ENCODE results near the gene PIK3CB. TPM values are rescaled to one million over a fixed set of nuclear protein-coding genes. Genes with fewer than 3 reads are reported as not detected.

The PIK3CB gene
- total RNA-seq, 1 experiment from 2014 or later: 35.6 TPM

DNA sequence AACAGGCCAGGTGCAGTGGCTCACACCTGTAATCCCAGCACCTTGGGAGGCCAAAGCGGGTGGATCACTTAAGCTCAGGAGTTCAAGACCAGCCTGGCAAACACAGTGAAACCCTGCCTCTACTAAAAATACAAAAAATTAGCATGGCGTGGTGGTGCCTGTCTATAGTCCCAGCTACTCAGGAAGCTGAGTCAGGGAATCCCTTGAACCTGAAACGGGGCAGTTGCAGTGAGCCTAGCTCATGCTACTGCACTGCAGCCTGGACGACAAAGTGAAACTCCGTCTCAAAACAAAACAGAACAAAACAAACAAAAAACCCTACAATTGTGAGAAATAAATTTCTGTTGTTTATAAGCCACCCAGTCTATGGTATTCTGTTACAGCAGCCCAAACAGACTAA is 94.7 kb downstream of the PIK3CB start:
- Histone ChIP-seq H2AFZ (ENCODE audit: low read length) (no peak overlapping the region), H3K9ac (ENCODE audit: extremely low read depth, insufficient read length, low read length) (no peak overlapping the region), H3K18ac (ENCODE audit: insufficient read length, low read depth, low read length) (no peak overlapping the region), H4K8ac (replicated peaks; ENCODE audit: insufficient read length, low read depth, low read length) (no peak overlapping the region), H4K5ac (ENCODE audit: insufficient read length, low read depth, low read length) (no peak overlapping the region), H3K23me2 (ENCODE audit: insufficient read length, low read depth, low read length, poor library complexity, severe bottlenecking) (no peaks in the 10 kb centered on the region), H3K23ac (ENCODE audit: insufficient read length, low read depth, low read length) (no peak overlapping the region), H3K79me2 (ENCODE audit: insufficient read depth, low read length) (no peaks in the 10 kb centered on the region), H2BK20ac (ENCODE audit: low read depth, low read length, poor library complexity, severe bottlenecking) (no peak overlapping the region), H3K27me3 (ENCODE audit: insufficient read depth, low read length) (no peaks in the 10 kb centered on the region), H2AK5ac (ENCODE audit: insufficient read length, low read length) (no peak overlapping the region), H4K91ac (ENCODE audit: insufficient read length, low read depth, low read length) (no peak overlapping the region), H2BK120ac (ENCODE audit: low read depth, low read length, poor library complexity, severe bottlenecking) (no peak overlapping the region), H4K20me1 (ENCODE audit: control insufficient read depth, insufficient read depth, insufficient read length) (no peaks in the 10 kb centered on the region), H3K4me2 (ENCODE audit: insufficient read depth, insufficient read length, low read length) (no peak overlapping the region), H3K4me1 (ENCODE audit: insufficient read depth, low read length) (no peaks in the 10 kb centered on the region), H2BK5ac (ENCODE audit: insufficient read length, low read length) (no peak overlapping the region), H2BK12ac (ENCODE audit: insufficient read length, low read depth, low read length) (no peak overlapping the region), H3K56ac (ENCODE audit: insufficient read length, low read depth, low read length) (no peak overlapping the region), H2BK15ac (ENCODE audit: low read depth, low read length) (no peak overlapping the region), H3K79me1 (ENCODE audit: insufficient read depth, low read depth, low read length, poor library complexity, severe bottlenecking) (no peaks in the 10 kb centered on the region), H3K27ac (ENCODE audit: insufficient read length, low read depth, low read length) (no peak overlapping the region), H3K4ac (ENCODE audit: low read depth, low read length) (no peak overlapping the region), H3T11ph (ENCODE audit: low read length) (no peak overlapping the region), H3K9me3 (ENCODE audit: control insufficient read depth, low read depth, low read length) (no peaks in the 10 kb centered on the region), H3K14ac (ENCODE audit: insufficient read depth, low read length) (no peak overlapping the region)
- TF ChIP-seq CTCF (conservative IDR thresholded peaks at IDR 0.05): no peak
- no peak overlapping the region for H3K4me3 Mint-ChIP-seq
- H3K9me3 Mint-ChIP-seq: no peaks in the 10 kb centered on the region
- no peaks in the 10 kb centered on the region for H3K4me1 Mint-ChIP-seq
- peaks cover 0 to 31% (median 22%) of the 10 kb centered on the region in 3 experiments; a peak in 5 of 7 replicates for H3K36me3 Mint-ChIP-seq (ENCODE audit: insufficient read depth in 1 of 3, low read depth in 3 of 3)
- WGBS (ENCODE audit: extremely low coverage, insufficient read length, low lambda C conversion rate): no CpG with 5 or more reads among the region's 5 CpGs
- no peaks in the 10 kb centered on the region for H3K27me3 Mint-ChIP-seq (ENCODE audit: low read depth)
- DNase-seq: no peak
- no peak overlapping the region for H3K27ac Mint-ChIP-seq
